ENCODE measurements around the gene CSF1.

CSF1 gene

DNA sequence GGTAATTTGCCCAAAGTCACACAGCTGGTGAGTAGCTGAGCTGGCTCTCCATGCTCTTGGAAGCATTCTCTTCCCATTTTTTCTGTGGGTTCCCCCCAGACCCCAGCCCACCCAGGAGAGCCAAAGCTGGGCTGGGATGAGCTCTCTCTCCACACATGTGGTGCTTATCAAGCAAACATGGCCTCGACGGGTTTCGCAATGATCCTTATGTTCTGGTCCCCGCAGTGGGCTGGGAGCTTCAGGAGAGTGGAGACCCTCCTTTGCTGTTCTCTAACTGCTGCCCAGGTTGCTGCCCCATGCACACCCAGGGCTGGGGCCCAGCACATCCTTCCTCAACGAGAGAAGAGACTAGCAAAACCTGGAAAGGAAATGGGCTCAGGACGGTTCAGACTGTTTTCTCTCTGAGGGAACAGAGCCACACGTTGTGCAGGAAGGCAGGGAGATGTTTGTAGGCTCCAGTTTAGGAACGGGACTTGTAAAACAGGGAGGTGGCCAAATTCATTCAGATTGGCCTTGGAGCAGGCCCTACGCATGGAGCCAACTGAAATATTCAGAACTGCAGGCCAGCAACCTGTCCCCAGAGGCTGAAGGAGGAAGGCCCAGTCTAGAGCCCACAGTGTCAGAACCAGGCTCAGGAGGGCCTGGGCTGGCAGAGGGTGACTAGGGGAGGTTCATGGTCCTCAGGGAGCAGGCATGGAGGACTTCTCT, 27.2 kb upstream of the CSF1 start:
- DNase-seq = no peak

DNA sequence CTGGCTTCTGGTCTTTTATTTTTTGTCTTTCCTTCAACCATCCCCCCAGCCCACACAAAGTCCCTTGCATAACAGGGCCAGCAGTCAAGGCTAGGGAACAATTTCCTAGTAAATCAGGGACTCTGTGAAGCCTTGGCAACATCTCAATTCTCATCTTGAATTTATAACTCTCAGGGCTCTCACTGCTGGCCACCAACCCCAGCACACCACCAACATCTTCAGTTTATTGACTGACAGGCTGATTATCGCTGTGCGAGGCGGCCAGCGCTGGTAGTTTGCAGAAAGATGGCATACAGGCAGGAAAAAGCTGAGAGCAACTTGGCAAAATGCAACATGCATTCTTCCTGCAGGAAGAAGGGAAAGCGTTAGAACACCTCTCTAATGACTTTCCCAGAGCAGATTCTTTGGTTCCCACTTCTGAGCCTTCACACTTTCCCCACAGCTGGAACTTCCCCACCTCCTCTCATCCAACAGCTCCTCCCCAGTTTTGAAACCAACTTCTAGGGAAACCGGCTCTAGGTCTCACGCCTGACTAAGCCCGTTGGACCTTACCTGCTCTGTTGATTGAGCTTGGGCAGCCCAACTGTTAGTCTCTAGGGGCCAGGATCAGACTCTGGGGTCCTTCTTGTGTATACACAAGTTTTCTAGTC, 26.3 kb upstream of the CSF1 start:
- no peak for DNase-seq

DNA sequence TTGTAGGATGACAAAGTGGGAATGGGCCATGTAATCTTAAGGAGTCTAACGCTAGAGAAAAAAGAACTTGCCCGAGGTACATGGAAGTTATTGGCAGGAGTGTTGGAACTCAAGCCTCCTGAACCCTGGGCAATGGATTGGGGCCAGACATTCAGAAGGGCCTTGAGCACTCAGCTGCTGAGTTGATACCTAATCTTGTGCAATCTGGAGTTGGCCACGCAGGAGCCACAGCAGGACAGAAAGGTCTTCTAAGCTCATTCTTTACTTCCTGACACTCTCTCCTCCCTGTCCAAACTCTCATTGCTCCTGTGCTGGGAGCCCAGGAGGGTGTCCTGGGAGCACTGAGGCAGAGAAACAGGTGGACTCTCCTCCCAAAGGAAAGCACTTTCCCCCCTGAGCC, 25.1 kb upstream of the CSF1 start:
- DNase-seq = no peak

DNA sequence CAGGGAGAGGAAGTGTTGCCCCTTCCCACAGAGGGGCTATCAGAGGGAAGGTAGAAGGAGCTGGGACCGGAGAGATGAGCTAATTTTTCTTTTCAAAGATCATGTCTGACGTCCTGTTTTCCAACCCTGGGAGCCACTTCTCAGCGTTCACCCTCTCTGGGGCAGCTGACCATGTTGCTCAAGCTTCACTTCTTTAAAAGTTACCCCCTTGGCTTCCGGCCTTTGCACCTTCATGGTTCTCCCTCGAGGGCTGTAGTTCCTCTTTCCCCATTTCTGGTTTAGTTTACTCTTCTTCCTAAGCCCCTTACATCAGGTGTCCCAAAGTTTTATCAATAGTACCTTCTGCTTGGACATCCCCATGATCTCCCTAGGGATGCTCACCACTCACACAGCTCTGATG, 23.8 kb upstream of the CSF1 start:
- peak; percentile 26 for DNase-seq

DNA sequence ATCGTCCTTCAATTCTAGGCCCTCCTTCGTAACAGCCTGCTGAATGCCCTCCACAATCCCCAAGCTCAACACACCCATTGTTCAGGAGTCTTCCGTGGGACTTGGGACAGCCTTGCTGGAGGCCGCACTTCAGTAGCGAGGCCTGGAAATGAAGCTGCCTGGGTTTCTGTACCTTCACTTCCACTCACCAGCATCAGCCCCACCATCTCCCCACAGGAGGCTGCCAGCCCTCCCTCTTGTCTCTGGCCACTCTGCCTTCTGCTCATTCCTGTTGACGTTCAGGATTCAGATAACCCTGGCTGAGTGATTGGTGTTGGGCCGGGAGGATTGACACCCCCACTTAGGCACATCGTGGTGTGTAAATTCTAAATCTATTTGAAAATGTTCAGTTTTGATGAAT, 23.4 kb upstream of the CSF1 start:
- no peak for DNase-seq

DNA sequence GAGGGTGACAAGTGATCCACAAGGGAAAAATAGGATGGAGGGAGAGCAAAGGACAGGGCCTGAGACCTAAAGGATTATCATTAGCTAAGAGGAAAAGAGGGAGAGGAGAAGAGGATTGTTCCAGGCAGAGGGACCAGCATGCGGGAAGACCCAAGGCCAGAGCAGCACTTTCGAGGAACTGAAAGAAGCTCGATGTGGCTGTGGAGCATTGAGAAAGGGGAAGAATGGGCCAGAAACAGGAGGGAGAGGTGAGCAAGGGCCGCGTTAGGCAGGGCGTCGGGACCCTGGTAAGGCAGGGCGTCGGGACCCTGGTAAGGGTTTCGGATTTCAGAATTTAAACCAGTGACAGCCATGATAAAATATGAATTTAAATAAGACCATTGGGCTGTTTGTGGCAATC, 22.8 kb upstream of the CSF1 start:
- peak; percentile 7 for DNase-seq

DNA sequence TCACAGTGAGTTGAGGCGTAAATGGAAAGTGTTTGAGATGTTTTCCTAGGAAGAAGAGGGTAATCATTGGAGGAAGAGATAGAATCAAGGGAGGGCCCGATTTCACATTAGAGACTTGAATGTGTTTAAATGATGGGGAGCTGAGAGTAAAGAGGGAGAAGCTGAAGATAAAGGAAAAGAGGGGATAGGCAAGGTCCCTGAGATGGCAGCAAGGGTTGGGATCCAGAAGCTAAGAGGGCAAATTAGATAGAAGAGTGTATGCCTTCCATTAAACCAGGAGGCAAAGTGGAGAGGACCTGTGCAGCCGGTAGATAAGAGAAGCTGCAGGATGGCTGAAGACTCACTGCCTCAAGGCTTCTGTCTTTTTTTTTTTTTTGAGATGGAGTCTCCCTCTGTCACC, 21.6 kb upstream of the CSF1 start:
- DNase-seq = no peak

DNA sequence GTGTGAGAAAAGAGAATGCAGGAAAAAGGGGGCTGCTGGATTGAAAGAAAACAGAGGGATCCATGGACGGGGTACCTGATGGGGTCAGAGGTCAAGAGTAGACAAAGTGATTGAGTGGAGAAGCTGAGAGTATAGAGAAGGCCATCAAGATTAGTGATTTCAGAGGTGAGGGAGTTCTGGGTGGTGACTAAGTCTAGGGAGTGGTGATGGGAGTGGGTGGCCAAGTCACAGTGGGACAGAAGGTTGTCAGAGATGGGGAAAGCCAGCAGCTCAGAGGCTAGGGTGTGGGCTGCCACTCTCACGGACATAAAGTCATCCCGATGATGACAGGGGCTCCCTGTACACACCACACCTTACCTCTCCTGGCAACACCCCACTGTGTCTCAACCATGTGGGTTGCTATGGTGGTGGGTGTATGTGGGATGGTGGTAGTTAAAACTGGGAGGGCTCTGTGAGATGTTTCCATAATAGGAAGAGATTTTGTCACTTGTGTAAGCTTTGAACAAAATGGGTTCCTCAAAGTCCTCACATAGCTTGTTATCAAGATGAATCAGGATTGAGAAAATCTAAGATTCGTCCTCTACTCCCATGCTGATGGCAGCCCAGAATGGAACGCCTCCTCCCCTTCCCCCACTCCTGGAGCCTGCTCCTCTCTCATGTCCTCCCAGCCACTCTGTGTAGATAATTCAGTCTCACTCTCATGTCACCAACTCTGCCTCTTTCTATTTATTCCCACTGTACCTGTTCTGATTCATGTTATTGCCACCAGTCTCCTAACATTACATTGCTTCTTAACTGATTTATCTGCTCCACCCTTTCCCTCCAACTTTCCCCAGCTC, 20.3 kb upstream of the CSF1 start:
- DNase-seq = no peak

DNA sequence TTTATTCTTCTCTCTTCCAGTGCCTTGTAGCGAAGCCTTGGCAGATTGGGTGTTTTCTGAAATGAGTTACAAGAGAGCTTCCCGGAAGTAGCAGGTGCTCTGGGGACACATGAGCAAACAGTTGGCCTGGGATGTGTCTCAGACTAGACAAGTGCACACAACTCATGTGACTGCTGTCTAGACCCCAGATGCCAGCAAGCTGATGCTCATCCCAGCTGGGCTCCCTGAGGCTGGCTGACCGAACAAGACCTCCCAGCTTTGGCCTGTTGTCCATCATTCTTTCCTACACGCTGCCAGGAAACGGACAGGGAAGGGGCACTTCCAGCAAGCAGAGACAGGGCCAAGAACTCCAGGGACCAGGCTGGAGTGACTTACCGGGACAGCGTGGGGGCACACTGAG, 18.7 kb upstream of the CSF1 start:
- DNase-seq = peak; percentile 29

DNA sequence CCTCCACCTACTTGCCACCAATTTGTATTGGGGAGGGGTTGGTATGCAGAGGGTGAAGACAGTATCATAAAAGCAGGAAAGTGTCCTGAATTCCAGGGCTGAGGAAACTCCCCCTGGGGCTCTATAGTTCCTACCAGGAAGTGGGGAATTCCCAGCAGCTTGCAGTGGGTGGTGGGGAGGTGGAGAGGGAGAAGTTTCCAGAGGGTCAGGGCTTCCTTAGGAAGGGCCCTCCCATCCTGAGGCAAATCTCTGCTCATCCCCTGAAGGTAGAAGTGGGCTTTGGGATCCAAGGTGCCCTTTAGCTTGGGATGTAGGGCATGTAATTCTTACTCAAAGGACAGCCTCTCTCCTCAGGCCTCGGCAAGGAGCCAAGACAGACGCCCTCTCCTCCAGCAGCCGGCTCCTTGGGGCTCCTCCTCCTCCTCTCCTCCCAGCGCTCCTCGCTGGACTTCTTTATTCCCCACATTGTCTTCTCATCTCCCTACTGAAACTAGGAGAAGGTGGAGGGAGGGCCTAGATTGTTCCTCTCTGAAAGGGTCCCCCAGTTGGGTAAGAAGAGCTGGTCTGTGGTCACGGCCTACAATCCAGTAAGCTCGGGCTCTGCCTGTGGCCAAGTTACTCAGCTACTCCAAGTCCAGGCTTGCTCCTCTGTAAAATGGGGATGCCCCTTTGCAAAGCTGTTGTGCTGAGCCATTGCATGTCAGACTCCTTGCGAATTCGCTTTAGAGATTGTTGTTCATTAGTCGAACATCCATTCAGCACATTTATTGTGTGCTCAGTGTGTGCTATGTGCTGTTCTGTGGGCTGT, 17.9 kb upstream of the CSF1 start:
- no peak for DNase-seq

DNA sequence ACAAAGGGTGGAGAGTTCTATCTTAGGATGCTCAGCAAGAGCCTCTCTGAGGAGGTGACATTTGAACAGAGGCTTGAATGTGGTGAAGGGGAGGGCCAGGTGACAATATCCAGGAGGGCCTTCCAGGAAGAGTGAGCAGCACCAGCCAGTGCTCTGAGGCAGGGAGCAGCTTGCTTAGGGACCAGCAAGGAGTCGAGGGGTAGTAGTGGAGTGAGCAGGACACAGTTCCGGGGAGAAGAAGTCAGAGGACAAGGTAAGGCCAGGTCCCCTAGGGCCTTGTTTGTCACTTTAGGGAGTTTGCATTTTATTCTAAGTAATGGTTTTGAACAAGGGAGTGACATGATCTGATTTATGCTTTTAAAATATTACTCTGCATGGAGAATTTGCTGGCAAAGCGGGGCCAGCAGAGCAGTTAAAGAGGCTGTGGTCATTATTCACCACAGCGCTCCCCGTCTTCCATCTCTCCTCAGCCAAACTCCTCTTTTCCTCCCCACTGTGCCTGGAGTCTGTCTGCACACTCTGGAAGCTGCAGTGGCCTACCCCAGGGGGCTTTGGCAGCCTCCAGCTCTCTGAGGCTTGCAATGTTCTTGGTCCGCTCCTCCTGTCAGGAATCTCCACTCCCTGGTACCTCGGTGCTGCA, 17.0 kb upstream of the CSF1 start:
- no peak for DNase-seq

DNA sequence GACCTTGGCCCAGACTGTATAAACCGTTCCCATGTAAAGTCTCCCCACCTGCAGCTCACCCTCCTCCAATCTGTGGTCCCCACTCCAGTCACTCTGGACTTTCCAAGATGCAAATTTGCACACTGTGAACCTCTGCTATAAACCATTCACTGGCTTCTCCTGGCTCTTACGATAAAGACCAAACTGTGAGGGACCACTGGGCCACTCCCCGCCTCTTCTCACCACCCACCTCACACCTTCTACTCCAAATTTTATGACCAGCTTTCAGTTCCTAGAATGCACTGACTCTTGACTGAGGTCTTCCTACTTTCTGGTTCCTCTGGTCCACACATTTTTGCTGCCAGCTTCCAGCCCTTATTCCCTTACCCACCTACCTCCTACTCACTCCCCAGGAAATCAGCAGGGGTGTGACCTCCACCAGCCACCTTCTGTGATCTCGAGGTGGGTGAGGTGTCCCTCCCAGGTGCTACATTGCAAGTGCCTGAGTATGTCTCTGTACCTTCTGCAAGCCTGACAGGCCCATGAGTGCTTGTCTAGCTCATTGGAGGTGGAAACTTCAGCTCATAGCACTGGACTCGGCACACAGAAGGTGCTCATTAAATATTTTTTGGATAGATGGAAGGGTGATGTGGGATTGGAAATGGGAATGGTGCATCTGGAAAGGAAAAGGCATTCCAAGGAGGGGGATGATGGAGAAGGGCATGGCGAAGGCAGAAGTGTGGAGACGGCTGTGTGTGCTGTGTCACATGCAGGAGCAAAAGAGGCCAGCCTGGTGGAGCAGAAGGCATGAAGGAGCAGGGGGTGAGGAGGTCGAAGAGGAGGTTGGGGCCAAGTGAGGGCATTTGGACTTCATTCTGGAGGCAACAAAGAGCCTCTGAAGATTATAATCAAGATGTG, 15.6 kb upstream of the CSF1 start:
- DNase-seq = no peak

DNA sequence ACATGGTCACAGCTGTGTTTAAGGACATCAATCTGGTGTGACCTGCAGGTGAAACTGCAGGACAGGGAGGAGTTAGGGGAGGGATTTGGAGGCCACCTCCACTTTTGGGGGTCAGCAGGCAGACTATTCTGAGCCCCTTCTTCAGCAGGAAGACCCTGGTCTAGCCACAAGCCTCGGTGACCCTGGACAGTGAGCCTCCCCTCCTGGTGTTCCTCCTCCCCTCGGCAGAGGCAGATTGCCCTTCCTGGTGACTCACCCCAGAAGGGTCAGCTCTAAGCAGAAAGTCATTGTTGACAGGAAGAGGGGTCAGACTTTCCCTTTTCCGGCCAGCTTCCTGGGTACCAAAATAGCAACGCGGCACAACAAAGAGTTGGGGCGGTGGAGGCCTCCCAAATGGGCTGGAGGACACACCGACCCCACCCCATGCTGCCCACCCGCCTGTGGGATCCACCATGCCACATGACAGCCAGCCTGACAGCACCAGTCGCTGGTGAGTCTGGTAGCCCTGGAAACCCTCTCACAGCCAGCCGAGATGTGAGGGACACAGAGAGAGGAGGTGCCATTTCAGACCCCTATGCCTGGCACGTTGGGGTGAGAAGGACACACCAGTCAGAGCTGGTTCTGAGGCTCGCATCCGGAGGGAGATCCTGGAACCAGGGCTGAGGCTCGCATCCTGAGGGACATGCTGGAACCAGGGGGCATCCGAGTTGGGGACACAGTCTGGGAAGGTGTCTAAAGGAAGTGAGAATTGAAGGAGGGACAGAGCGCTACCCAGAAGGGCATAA, 14.7 kb upstream of the CSF1 start:
- no peak for DNase-seq

DNA sequence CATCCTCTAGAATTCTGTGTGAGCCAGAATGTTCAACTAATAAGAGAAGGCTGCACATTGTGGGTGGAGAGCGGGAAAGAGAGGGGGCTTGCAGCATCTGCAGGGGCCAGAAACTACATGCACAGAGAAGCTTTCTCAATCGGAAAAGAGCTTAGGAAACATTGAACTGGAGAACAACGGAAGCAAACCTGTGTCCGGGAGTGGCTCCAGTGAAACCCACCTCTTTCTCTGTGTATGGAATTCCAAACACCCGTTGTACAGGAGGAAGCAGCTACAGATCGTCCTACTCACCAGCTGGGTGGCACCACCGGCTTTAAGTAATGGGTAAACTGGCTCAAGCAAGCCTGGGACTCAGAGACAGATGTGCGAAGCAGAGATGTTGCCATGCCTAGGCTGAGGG, 14.0 kb upstream of the CSF1 start:
- no peak for DNase-seq

DNA sequence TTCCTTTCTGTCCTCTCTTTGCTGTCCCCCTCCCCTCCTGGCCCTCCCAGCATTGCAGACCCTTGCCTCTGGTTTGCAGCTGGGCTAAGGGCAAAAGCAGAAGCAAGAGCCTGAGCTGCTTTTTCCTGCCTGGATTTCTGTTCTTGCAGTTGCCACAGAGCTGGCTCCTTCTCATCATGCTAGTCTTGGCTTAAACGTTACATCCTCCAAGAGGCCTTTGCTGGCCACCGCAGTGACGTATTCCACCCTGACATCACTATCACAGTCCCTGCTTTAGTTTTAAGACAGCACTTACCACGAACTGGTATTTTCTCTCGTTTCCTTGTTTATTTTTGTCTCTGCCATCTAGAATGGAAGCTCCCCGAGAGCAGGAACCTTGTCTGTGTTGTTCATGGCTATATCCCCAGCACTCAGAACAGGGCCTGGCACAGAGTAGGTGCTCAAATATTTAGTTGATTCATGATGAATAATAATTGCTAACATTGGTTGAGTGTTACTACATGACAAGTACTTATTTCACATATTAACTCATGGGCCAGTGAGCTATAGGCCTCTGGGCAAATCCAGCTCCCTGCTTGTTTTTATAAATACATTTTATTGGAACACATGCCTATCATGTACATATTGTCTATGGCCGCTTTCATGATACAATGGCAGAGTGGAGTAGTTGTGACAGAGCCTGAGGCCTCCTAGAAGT, 13.2 kb upstream of the CSF1 start:
- DNase-seq = no peak

DNA sequence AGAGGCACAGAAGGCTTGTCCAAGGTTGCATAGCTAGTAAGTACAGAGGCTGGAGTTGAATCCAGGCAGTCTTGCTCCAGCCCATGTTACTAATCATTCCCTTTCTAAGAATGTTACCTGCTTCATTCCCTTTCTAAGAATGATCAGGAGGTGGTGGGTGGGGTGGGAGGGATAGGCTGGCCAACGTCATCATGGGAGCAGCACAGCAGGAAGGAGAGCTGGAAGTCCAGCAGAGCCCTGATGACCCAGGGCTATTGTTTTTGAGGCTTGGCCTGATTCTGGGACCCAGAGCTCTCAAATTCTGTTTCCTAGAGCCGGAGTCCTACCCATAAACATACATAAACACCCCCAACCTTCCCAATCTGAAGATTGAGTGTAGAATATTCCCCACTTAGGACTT, 11.8 kb upstream of the CSF1 start:
- DNase-seq = no peak

DNA sequence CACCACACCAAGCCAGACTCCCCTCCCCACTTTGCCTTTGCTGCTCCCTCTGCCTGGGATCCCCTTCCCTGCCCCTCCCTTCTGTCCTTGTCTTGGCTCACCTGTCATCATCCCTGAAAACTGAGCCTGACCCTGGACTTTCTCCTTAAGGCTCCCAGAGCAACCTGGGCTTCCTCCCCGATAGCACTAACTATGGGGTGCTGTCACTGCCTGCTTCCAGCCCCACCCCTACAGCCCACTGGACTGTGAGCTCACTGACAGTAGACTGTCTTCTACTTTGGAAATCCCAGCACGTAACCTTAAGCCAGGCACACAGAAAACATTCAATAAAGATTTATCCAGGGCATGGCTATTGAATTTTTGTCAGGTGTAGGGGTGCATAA, 9.5 kb upstream of the CSF1 start:
- DNase-seq = no peak

DNA sequence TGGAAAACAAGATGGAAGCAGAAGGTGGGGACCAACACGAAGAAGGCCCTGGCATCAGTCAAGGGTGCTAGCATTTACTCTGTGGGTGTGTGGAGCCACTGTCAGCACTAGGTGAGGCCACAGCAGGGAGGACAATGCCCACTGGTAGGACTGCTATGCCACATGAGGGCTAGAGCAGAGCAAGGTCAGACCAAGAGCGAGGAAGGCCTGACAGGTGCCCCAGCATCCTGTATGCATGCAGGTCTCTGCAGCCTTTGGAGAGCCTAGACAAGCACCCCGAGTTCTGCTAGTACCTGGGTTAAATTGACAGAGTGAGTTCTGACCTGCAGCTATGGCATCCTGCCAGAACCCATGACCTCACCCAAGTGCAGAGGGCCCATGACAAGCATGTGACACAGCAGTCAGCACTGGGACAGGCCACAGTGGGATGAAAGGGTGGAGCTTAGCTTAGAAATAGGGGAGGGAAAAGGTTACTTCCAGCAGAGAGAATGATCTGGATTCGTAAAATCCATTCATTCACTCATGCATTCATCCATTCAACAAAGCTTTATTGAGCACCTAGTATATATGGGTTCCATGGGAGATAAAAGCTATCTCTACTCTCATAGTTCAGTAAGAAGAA, 9.0 kb upstream of the CSF1 start:
- no peak for DNase-seq

DNA sequence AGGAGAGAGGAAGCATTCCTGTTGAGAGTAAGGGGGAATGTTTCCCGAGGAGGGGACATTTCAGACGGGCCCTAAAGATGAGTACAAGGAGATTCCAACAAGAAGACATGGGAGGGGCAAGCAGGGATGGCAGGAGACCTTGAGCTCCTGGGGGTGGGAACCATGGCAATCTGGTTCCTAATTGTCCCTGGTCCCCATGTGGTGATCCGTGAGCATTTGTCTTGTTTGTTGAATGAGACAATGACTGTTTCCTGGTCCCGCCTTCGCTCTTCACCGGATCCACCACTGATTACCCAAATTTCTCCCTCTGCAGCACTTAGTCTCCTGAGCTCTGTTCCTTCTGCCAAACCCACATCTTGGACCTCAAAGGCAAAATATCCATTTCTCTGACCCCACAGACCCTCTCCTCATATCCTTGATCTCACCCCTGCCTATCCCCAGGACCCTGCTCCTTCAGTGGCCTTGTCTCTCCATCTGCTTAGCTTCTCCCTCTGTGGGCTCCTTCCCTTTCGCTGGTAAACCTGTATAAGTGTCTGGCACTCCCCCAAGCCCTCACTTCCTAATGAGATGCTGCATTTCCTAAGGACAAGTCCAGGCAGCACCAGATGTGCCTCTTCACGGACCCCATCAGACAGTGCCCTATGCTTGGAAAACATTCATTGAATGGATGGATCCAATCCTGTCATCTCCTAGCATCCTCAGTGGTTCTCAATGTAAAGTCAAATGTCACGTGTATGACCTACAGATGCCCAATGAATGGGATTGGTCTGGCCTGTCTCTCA, 8.3 kb upstream of the CSF1 start:
- no peak for DNase-seq
